ENCODE results near the gene PRKCH. TPM values are rescaled to one million over a fixed set of nuclear protein-coding genes. Genes with fewer than 3 reads are reported as not detected.
"Not testable (repeated sequence)": the region's sequence is repeated elsewhere in the genome, so short reads cannot be mapped to it uniquely, and the experiment has no call there.

PRKCH gene
- total RNA-seq, 1 donor from 2014 or later = 0.30 TPM

GRCh38 chr14:61304688-61305087 is 16.7 kb upstream of the PRKCH start:
- H3K27ac Mint-ChIP-seq (ENCODE audit: unreplicated experiment) = no peak overlapping the region
- TF ChIP-seq CTCF (conservative IDR thresholded peaks at IDR 0.05) = no peak
- peaks cover 22% of the 10 kb centered on the region for H3K27me3 Mint-ChIP-seq (ENCODE audit: low read depth)

GRCh38 chr14:61308198-61308597 is 13.2 kb upstream of the PRKCH start:
- Mint-ChIP-seq H3K4me3 (no peak overlapping the region), H3K4me1 (no peaks in the 10 kb centered on the region), H3K9me3 (peaks cover 8% of the 10 kb centered on the region), H3K27ac (ENCODE audit: unreplicated experiment) (no peak overlapping the region), H3K36me3 (ENCODE audit: low read depth) (peaks cover 5% of the 10 kb centered on the region), H3K27me3 (ENCODE audit: low read depth) (peaks cover 3% of the 10 kb centered on the region)
- no peak for TF ChIP-seq CTCF (conservative IDR thresholded peaks at IDR 0.05)
- no peak for DNase-seq (ENCODE audit: low read depth, low spot score)

More at GRCh38 chr14:61304688-61305087, 16.7 kb upstream of the PRKCH start:
- Mint-ChIP-seq H3K36me3 (ENCODE audit: low read depth) (peaks cover 1% of the 10 kb centered on the region), H3K4me3 (no peak overlapping the region), H3K4me1 (no peaks in the 10 kb centered on the region), H3K9me3 (peaks cover 4% of the 10 kb centered on the region)
- DNase-seq (ENCODE audit: low read depth, low spot score) = no peak

- H3K9me3 Mint-ChIP-seq = peaks cover 10% of the 10 kb centered on the region
- H3K4me1 Mint-ChIP-seq; DNase-seq (ENCODE audit: low read depth, low spot score); H3K4me3 Mint-ChIP-seq; H3K27ac Mint-ChIP-seq (ENCODE audit: unreplicated experiment); H3K36me3 Mint-ChIP-seq (ENCODE audit: low read depth); H3K27me3 Mint-ChIP-seq (ENCODE audit: low read depth): not testable (repeated sequence)
These were observed 12.7 kb upstream of the PRKCH start for GRCh38 chr14:61308701-61309100.

- H3K4me1 Mint-ChIP-seq = no peaks in the 10 kb centered on the region
- peaks cover 5% of the 10 kb centered on the region for H3K9me3 Mint-ChIP-seq
- H3K27ac Mint-ChIP-seq (ENCODE audit: unreplicated experiment) = no peak overlapping the region
- no peak for TF ChIP-seq CTCF (conservative IDR thresholded peaks at IDR 0.05)
- H3K36me3 Mint-ChIP-seq (ENCODE audit: low read depth) = peaks cover 3% of the 10 kb centered on the region
- peaks cover 21% of the 10 kb centered on the region for H3K27me3 Mint-ChIP-seq (ENCODE audit: low read depth)
- no peak for DNase-seq (ENCODE audit: low read depth, low spot score)
- no peak overlapping the region for H3K4me3 Mint-ChIP-seq
These were observed 6.1 kb upstream of the PRKCH start for GRCh38 chr14:61315313-61315712.

GRCh38 chr14:61319086-61319485 is 2.3 kb upstream of the PRKCH start:
- Mint-ChIP-seq H3K36me3 (ENCODE audit: low read depth) (no peaks in the 10 kb centered on the region), H3K27ac (ENCODE audit: unreplicated experiment) (no peak overlapping the region), H3K27me3 (ENCODE audit: low read depth) (peaks cover 37% of the 10 kb centered on the region), H3K9me3 (no peaks in the 10 kb centered on the region), H3K4me1 (peaks cover 3% of the 10 kb centered on the region), H3K4me3 (no peak overlapping the region)
- no peak for TF ChIP-seq CTCF (conservative IDR thresholded peaks at IDR 0.05)
- no peak for DNase-seq (ENCODE audit: low read depth, low spot score)

GRCh38 chr14:61319706-61320105 is 1.7 kb upstream of the PRKCH start:
- Mint-ChIP-seq H3K9me3 (no peaks in the 10 kb centered on the region), H3K27ac (ENCODE audit: unreplicated experiment) (no peak overlapping the region), H3K27me3 (ENCODE audit: low read depth) (peaks cover 36% of the 10 kb centered on the region), H3K36me3 (ENCODE audit: low read depth) (no peaks in the 10 kb centered on the region), H3K4me1 (peaks cover 3% of the 10 kb centered on the region), H3K4me3 (no peak overlapping the region)
- DNase-seq (ENCODE audit: low read depth, low spot score) = no peak
- no peak for TF ChIP-seq CTCF (conservative IDR thresholded peaks at IDR 0.05)

GRCh38 chr14:61320170-61320569 is 1.2 kb upstream of the PRKCH start:
- not testable (repeated sequence) for H3K4me3 Mint-ChIP-seq; H3K27ac Mint-ChIP-seq (ENCODE audit: unreplicated experiment); H3K9me3 Mint-ChIP-seq; H3K36me3 Mint-ChIP-seq (ENCODE audit: low read depth); DNase-seq (ENCODE audit: low read depth, low spot score); H3K4me1 Mint-ChIP-seq
- peaks cover 36% of the 10 kb centered on the region for H3K27me3 Mint-ChIP-seq (ENCODE audit: low read depth)
